DLD1 (cell line): Measurements from ENCODE around the gene RNF34.

Source experiments
- in situ Hi-C: cut with HindIII; loops from 2 replicates; pipeline ENCODE4 v1.10.0; 2017; ENCODE audit warnings: low sequenced_read_pairs

The RNF34 gene

GRCh38 chr12:121465921-121466793 is 66.2 kb downstream of the RNF34 start:
- in situ Hi-C loops, result no loop called here

GRCh38 chr12:121466794-121467637 is 67.1 kb downstream of the RNF34 start:
- in situ Hi-C loops, result no loop called here

- in situ Hi-C loops, result no loop called here
Measured at GRCh38 chr12:121467638-121468498, 68.0 kb downstream of the RNF34 start.

- in situ Hi-C loops, result no loop called here
Measured at GRCh38 chr12:121468499-121468801, 68.5 kb downstream of the RNF34 start.

- in situ Hi-C loops, result no loop called here
Measured at GRCh38 chr12:121470751-121471150, 70.8 kb downstream of the RNF34 start.

GRCh38 chr12:121472150-121472905 is 72.4 kb downstream of the RNF34 start:
- in situ Hi-C loops, result no loop called here
